Sigmoid colon (tissue), 4 donors: ENCODE data around the gene MOB2.

Experiments used
- EP300 ChIP-seq, 4 donors: sonication (generic); formaldehyde crosslinking; IDR thresholded peaks; one replicate each; pipeline ENCODE4 v1.6.1; 2017; ENCODE audit warnings: antibody characterized with exemption in 4 of 4
- POLR2A ChIP-seq, 2 donors: fragments of 450-650 bp; IDR thresholded peaks; one replicate each; pipeline ENCODE4 v1.6.1; 2016; ENCODE audit warnings: antibody characterized with exemption in 2 of 2, mild to moderate bottlenecking in 2 of 2, moderate library complexity in 2 of 2
- POLR2AphosphoS5 ChIP-seq, 4 donors: sonication (generic); formaldehyde crosslinking; IDR thresholded peaks; one replicate each; pipeline ENCODE4 v1.6.1; 2017; ENCODE audit warnings: antibody characterized with exemption in 4 of 4
- TF ChIP-seq, protein P1 (sequence below), 4 experiments: fragments of 450-650 bp in 3 of 4; fragments of 200-600 bp in 1 of 4; IDR thresholded peaks; one replicate each; pipeline ENCODE4 v1.5.1; 2016 to 2019; ENCODE audit warnings: antibody characterized with exemption in 4 of 4, mild to moderate bottlenecking in 3 of 4, moderate library complexity in 2 of 4

GRCh38 chr11:1496761-1497095 is 10.1 kb upstream of the MOB2 start:
- TF ChIP-seq, protein P1, sequence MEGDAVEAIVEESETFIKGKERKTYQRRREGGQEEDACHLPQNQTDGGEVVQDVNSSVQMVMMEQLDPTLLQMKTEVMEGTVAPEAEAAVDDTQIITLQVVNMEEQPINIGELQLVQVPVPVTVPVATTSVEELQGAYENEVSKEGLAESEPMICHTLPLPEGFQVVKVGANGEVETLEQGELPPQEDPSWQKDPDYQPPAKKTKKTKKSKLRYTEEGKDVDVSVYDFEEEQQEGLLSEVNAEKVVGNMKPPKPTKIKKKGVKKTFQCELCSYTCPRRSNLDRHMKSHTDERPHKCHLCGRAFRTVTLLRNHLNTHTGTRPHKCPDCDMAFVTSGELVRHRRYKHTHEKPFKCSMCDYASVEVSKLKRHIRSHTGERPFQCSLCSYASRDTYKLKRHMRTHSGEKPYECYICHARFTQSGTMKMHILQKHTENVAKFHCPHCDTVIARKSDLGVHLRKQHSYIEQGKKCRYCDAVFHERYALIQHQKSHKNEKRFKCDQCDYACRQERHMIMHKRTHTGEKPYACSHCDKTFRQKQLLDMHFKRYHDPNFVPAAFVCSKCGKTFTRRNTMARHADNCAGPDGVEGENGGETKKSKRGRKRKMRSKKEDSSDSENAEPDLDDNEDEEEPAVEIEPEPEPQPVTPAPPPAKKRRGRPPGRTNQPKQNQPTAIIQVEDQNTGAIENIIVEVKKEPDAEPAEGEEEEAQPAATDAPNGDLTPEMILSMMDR (IDR thresholded peaks at IDR 0.05) = no peak
- TF ChIP-seq POLR2A (IDR thresholded peaks at IDR 0.05) = no peak
- no peak for TF ChIP-seq EP300 (IDR thresholded peaks at IDR 0.05)
- no peak for TF ChIP-seq POLR2AphosphoS5 (IDR thresholded peaks at IDR 0.05)
